NCI-H1105 (cell line): ENCODE data around the gene POMT2.
"Not testable (repeated sequence)": the region's sequence is repeated elsewhere in the genome, so short reads cannot be mapped to it uniquely, and the experiment has no call there.

Experiments
- DNase-seq: peaks from one replicate; lab custom pipeline; 2025; lab: John Stamatoyannopoulos, UW

The POMT2 gene, protein sequence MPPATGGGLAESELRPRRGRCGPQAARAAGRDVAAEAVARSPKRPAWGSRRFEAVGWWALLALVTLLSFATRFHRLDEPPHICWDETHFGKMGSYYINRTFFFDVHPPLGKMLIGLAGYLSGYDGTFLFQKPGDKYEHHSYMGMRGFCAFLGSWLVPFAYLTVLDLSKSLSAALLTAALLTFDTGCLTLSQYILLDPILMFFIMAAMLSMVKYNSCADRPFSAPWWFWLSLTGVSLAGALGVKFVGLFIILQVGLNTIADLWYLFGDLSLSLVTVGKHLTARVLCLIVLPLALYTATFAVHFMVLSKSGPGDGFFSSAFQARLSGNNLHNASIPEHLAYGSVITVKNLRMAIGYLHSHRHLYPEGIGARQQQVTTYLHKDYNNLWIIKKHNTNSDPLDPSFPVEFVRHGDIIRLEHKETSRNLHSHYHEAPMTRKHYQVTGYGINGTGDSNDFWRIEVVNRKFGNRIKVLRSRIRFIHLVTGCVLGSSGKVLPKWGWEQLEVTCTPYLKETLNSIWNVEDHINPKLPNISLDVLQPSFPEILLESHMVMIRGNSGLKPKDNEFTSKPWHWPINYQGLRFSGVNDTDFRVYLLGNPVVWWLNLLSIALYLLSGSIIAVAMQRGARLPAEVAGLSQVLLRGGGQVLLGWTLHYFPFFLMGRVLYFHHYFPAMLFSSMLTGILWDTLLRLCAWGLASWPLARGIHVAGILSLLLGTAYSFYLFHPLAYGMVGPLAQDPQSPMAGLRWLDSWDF

DNA sequence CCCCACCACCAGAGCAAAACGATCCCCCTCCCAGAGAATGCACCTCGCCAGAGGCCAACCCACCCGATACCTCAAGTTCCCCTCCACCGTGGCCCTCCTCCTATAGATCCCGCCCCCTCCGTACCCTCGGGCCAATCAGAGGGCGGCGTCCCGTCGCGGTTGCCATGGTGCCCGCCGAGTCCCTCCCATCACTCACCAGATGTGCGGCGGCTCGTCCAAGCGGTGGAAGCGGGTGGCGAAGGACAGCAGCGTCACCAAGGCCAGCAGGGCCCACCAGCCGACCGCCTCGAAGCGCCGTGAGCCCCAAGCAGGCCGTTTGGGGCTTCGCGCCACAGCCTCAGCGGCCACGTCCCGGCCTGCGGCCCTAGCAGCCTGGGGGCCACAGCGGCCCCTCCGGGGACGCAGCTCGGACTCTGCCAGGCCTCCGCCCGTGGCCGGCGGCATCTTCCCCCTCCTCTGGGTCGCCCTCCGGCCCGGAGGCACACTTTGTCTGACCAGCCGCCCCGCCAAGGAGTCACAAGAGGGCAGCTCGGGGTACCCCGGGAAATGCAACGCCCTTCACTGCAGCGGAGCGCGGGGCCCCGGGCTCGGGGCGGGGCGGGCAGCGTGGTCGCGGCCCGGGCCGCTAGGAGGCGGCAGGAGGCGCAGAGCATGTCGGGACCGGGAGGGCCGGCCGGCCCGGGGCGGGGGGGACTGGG lies at the start of gene POMT2:
POMT2 (minus strand) TSS at position 646 of the 698 bp plus-strand sequence; CDS start at position 444, 202 bp downstream.
- peak; percentile 90 for DNase-seq

DNA sequence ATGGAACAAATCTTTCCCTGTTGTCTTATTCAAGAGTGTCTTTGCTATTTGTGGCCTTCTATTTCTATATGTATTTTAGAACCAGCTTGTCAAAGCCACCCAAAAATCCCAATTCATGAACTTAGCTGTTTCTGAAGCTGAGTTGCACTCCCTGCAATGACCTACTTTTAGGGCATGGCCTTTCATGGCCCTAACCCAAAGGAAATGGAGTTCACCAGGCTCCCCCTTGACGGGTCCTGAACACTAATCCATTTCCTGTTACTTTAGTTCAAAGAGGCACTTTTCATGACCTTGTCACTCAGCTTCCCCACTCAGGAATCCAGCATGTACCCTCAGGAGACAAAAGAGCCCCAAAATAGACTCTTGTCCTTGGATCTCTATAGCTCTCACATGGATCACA lies 48.6 kb upstream of the POMT2 start:
- no peak for DNase-seq

DNA sequence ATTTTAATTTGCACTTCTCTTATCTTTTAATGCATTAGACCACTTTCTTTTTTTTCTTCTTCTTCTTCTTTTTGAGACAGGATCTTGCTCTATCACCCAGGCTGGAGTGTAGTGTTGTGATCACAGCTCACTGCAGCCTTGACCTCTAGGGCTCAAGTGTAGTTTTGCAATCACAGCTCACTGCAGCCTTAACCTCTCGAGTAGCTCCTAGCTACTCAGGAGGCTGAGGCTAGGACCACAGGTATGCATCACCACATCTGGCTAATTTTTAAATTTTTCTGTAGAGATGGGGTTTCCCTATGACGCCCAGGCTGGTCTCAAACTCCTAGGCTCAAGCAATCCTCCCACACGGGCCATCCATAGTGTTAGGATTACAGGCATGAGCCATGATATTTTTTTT lies 43.5 kb upstream of the POMT2 start:
- no peak for DNase-seq

DNA sequence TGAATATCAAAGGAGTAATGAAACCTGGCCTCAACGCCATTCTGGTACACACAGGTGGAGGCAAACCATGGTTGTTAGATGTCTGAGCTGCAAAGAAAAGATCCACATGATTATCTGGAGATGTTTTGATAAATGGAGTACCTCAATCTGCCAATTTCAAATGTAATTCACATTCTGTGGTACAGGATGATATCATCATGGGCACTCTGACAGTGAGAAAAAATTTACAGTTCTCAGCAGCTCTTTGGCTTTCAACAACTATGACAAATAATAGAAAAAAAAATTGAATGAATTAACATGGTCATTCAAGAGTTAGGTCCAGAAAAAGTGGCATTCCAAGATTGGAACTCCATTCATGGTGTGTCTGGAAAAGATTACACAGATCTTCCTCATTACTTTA lies 38.9 kb upstream of the POMT2 start:
- no peak for DNase-seq

DNA sequence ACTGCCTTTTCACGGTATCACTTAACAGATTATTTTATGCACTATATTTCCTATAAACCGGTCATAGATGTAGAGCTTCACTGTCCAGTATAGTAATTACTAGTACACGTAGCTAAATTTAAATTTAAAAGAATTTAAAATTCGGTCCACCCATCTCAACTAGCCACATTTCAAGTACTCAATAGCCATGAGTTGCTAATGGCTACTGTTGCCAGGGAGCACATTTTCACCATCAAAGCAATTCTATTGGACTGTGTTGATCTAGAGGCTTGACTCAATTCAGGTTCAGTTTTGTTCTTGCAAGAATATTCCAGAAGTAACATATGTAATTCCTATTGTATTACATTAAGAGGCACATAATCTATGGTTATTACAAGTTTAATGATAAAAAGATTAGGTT lies 36.2 kb upstream of the POMT2 start:
- no peak for DNase-seq

DNA sequence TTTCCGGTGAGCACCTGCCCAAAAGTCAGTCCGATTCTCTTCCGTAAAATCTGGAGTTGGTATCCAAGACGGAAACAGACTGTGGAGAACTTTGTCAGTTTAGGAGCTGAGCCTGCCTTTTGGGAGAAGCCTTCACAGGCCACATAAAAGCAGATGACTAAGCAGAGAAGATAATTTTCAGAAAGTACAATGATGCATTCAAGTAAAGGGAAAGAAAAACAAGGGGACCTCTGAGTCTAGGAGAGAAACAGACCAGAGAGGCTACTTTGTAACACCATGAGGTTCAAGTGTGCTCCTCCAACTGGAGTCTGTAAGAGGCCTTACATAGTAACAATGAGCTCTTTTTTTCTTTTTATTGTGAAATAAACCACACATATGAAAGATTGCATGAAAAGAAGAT lies 35.1 kb upstream of the POMT2 start:
- no peak for DNase-seq

DNA sequence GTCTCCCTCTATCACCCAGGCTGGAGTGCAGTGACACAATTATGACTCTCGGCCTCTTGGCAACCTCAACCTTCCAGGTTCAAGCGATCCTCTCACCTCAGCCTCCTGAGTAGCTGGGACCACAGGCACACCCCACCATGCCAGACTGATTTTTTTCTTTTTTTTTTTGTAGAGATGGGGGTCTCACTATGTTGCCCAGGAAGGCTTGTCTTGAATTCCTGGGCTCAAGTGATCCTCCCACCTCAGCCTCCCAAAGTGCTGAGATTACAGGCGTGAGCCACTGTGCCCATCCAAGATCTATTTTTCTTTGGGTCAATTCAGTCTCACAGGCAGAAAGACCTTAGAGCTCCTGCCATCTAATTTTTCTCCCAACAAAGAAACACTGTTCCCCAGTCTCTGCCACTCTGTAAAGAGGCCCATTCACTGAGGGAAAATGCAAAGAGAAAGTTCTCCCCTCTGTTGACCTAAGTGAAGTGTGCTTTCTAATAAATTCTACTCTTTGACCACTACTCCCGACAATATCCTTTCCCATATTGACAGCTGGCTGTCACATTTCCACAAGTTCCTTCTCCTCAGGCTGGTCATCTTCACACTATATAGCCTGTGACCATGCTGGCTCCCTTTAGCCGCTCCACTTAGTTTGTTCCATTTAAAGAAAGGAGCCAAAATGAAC lies 32.9 kb upstream of the POMT2 start:
- no peak for DNase-seq

DNA sequence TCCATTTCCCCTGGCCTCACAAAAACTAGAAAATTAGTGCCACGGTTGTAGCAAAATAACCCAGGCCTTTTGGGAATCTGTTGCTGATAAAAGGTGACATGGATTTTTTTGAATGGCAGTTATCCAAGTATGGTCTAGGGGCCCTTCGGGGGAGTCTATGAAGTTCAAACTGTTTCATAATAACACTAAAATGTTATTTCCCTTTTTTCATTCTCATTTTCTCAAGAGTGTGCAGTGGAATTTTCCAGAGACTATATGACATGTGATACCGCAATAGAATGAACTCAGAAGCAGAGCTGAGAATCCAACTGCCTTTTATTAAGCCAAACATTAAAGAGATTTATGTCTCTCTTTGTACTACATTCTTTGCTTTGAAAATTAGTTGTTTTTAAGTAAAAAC lies 27.1 kb upstream of the POMT2 start:
- no peak for DNase-seq

DNA sequence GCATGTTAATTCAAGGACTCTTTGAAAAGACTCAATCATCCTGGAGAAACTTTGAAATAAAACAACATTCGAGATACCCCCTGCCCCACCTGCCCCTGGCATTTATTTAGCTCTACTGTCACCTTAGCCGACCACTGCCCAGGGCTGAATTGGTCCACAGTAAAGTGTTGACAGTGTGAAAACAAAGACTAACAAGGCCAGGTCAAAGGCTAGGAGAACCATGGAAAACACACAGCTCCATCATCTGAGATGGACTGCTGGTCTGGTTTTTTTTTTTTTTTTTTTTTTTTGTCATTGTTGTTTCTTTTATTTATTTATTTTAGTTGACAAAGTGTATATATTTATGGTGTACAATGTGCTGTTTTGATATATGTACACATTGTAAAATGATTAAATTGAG lies 25.8 kb upstream of the POMT2 start:
- no peak for DNase-seq

DNA sequence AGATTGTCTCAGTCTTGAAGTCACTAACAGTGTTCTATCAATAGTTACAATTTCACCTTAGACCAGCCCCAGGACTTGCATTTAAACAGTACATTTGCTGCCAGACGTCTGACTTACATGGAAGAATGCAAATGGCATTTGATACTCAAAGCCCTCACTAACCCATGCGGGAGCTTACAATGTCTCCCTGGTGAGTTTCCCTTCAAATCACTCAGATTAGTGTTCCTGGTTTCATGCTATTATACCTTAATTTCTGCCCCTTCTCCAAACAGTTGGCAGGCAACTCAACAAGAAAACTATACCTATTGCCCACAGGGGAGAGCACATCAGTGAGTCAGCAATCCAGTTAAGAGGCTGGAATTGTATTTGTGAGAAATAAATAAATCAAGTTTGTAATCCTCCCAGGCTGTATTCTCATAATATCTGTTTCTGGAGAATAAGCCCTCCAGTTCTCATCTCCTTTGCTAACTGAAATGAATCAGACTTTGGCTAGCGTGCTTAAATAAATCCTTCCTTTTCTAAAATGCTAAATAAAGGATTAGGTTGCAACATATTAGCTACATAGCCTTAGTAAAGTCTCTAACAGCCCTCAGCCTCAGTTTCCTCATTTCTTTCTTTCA lies 23.8 kb upstream of the POMT2 start:
- DNase-seq = no peak

DNA sequence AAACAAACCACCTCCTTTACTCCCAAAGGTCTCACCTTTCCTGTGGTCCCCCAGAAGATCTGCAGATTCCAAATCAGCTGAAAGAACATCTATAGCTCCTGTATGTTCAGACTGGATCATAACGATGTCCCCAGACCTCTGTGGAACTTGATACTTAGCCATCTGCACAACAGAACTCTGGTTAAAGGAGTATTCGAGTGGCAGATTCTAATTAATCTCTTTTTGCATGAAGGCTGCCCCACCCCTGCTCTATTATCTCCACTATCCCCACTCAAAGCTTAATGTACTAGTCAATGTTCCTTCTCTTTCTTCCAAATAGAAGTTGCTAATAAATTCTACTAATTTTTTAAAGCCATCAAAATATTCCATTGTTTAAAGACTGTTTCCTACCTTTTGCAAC lies 23.0 kb upstream of the POMT2 start:
- DNase-seq = no peak

DNA sequence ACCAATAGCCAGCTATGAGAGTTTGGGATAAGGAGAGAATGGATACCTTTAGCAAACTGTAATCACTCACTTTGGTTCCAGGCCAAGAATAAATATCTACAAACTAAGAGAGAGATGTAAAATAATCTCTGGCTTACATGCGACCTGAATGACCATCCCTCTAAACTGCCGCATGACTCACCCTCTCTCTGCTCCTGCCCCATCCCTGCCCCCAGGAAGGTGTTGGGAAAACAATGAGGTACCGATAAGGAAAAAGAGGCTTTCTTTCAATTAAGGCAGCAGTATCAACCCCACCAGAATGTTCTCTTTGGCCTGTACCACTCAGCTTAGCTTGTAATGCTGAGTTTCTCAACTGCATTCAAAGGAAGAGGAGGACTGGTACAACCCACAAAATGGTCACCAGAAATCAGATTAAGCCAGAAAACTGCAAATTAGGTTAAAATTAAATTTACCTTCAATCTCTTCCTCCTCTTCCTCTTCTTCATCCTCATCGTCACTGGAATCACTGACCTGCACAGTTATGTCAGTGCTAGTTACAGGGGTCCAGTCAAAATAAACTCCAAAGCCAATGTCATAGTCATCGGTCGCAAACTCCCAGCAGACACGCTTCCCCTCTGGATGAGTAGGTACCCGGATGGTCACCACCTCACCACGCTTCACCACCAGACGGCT lies 22.2 kb upstream of the POMT2 start:
- DNase-seq = no peak

DNA sequence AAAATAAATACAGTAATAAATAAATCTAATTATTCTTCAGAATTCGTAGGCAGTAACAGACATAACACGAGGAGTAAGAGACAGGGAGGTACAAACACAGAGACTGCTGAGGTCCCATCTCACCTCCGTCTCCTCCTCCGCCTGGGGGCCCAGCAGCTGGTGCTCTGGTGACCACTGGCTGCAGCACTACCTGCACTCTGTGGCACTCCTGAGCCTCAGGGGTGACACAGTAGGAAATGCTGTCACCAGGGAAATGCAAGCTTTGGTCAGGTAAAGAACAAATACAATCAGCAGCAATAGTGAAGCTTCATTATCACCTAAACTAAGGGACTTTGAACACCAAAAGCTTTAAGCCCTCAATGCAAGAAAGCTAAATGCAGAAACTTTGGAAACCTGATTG lies 19.7 kb upstream of the POMT2 start:
- no peak for DNase-seq

DNA sequence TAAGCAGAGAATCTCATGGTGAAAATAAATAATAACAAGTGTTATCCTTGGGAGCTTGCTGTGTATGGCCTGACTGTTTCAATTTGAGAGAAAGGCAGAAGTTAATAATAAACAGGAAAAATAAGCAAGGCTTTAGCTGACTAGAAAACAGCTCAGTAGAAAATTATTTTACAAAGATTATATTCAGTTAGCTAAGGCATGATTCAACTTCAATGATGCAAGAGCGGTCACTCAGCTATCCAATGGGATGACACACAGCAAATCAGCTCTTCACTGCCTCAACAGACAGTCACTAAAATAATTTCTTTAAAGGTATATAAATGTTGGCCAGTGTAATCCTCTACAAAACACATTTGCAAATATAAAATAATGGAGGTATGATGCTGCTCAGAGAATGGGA lies 18.7 kb upstream of the POMT2 start:
- no peak for DNase-seq

DNA sequence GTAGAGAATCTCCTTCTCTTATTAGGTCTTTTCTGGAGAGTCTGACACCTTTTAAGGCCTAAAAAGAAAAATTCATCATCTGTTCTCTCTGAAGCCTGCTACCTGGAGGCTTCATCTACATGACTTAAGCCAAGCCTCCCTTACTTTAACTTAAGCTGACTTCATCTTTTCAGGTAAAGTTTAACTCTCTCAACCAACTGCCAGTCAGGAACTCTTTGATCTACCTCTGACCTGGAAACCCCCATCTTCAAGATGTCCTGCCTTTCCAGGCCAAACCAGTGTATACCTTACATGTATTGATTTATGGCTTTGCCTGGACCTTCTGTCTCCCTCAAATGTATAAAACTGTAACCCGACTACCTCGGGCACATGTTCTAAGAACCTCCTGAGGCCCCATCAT lies 17.6 kb upstream of the POMT2 start:
- no peak for DNase-seq

DNA sequence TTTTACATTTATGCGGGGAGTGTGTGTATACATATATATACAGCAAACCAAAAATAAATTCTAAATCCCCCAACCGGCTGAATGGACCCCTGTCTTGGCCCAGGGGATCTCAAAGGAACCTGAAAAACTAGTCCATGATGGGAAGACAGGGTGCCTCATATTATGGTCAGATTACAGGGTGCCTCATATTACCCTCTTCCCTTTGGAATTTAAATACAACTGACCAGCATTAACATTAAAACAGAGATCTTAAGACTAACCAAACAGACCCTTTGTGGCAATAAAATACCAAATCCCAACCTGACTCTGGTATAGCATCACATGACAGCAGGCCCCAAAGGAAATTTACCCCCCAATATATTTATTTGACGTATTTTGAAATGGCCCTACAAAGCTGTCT lies 17.2 kb upstream of the POMT2 start:
- no peak for DNase-seq

DNA sequence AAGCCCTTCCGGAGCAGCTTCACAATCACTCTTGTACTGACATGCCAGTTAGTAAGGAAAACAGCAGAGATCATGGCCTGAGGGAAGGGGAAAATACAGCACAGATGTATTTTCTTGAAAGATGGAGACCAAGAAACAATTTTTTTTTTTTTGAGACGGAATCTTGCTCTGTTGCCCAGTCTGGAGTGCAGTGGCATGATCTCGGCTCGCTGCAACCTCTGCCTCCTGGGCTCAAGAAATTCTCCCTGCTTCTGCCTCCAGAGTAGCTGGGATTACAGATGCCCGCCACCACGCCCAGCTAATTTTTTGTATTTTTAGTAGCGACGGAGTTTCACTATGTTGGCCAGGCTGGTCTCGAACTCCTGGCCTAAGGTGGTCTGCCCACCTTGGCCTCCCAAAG lies 16.6 kb upstream of the POMT2 start:
- not testable (repeated sequence) for DNase-seq

DNA sequence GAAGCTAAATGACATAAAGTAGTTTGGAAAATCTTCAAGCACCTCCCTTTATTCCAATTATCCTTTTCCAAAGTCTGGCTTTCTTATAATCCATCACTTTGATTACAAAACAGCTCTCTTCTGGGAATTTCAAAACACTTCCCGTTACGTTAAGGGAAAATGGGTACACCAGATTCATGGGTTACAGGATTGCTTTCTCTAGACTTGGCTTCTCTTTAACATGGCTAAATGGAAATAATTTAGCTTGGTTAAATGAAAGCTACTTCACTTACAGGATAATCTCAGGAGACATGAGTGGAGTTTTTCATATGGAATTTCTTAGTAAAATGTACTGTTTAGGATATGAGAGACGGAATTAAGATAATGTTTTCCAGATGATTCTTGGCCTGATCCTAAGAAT lies 14.9 kb upstream of the POMT2 start:
- no peak for DNase-seq

DNA sequence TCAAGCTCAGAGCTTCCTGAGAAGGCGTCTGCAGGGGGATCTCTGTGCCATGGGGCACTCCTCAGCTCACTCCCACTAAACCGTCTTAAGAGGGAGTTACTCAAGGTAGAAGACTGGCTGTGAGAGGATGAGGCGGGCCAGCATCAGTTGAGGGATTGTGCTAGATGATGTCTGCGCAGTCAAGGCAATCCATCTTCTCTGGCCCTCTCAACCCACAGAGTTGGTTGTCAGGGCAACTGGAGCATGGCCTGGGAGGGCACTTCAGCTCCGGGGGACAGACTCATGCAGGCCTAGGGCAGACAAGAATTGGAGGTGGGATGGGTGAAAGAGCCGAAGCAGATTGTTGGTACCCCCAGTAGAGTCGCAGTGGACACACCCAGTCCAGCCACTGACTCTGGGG lies 9.2 kb upstream of the POMT2 start:
- no peak for DNase-seq

DNA sequence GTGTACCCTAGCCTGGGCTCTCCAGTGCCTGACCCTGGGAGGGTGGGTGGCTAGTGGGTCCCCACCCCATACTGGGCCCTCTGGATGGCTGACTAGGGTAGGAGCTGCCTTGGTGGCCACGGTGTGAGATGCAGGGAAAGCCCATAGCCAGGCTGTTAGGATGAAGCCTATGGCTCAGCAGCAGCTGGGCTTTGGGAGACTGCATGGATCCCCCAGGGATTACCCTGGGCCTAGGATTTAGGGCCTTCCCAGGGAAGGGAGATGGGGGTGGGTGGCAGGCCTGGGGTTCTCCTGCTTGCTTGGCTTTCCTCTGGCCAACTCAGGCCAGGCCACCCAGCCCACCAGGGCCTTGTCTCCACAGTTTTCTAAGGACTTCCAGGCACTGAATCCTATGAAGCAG lies 6.4 kb upstream of the POMT2 start:
- DNase-seq = no peak

DNA sequence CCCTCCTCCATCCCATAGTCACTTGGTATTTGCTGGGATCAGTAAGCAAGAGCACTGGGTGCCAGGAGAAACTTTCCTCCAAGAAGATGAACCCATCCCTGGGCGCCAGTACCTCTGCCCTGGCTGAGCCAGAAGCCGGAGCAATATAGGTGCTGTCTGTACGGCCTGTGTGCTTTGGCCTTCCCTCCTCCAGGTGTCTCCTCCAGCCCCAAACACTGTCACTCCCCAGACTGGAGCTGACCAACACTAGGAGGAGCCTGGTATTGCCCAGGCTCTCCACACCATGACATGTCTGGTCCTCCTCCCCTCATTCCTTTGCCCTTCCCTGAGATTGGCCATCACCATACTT lies 5.0 kb upstream of the POMT2 start:
- no peak for DNase-seq
